Aorta (tissue), 5 donors: Measurements from ENCODE around the gene SUSD4. TPM values are rescaled to one million over a fixed set of nuclear protein-coding genes. Genes with fewer than 3 reads are reported as not detected.

Experiments
- ATAC-seq: fragments of 200-7000 bp; cut with Tn5 transposase; one replicate; pipeline ENCODE4 v1.9.1; 2022; ENCODE audit warnings: moderate library complexity; ENCODE audit not compliant: low FRiP score
- DNase-seq, 2 donors: peaks; one replicate each; pipeline ENCODE4 v3.0.0-alpha.2; 2020
- H3K27ac ChIP-seq, 2 donors: one replicate each; pipeline ENCODE4 v1.5.1; 2013; ENCODE audit warnings: low read length in 2 of 2, mild to moderate bottlenecking in 2 of 2, moderate library complexity in 2 of 2, control low read depth in 1 of 2, inconsistent platforms in 1 of 2, low read depth in 1 of 2
- H3K27me3 ChIP-seq, 2 donors: one replicate each; pipeline ENCODE4 v1.6.1; 2013; ENCODE audit warnings: control low read depth in 1 of 2, low read length in 1 of 2, mild to moderate bottlenecking in 1 of 2, moderate library complexity in 1 of 2; ENCODE audit not compliant: insufficient read depth in 2 of 2, control insufficient read depth in 1 of 2
- H3K36me3 ChIP-seq, 2 donors: one replicate each; pipeline ENCODE4 v1.6.1; 2013; ENCODE audit warnings: control low read depth in 1 of 2, low read length in 1 of 2, mild to moderate bottlenecking in 1 of 2; ENCODE audit not compliant: insufficient read depth in 2 of 2, control insufficient read depth in 1 of 2
- H3K4me1 ChIP-seq, 2 donors: one replicate each; pipeline ENCODE4 v1.6.1; 2013; ENCODE audit warnings: low read length in 2 of 2, control low read depth in 1 of 2, mild to moderate bottlenecking in 1 of 2, moderate library complexity in 1 of 2; ENCODE audit not compliant: insufficient read depth in 2 of 2, control insufficient read depth in 1 of 2
- H3K4me3 ChIP-seq, 2 donors: one replicate each; pipeline ENCODE4 v1.5.1; 2013; ENCODE audit warnings: low read length in 2 of 2, control low read depth in 1 of 2, mild to moderate bottlenecking in 1 of 2
- H3K9me3 ChIP-seq: one replicate; pipeline ENCODE4 v1.6.1; 2013; ENCODE audit warnings: mild to moderate bottlenecking, low read length; ENCODE audit not compliant: control insufficient read depth
- WGBS, 2 donors: extraction: QIAGEN DNeasy Blood & Tissue Kit; methylation state at CpG; one replicate each; pipeline ENCODE4 v1.1.7; 2013; 5-methylcytosine and 5-hydroxymethylcytosine counted together
- intact Hi-C, 2 donors: fragments of 100-400 bp; cut with DNase I; formaldehyde crosslinking; loops; one replicate each; pipeline versions ENCODE4 v1.14.2 to v1.15.0; 2022
- polyA plus RNA-seq, 2 donors: library from polyadenylated mRNA; stranded (reverse); fragments of 200-250 nt; gene quantifications; one replicate each; pipeline ENCODE4 v1.2.3, GENCODE V29; 2013
- total RNA-seq, 2 donors: library from RNA; stranded (reverse); fragmentation: NEBNext Ultra II Directional; extraction: Animal tissue kit (Norgen Biotek cat#: 25700); gene quantifications; one replicate each; pipeline ENCODE4 v1.2.1, GENCODE V29; 2021
- donor health status: healthy with polysubstance abuse.
- donor health status: Bipolar disorder and iron deficiency.
- donor health status: DM: no; HTN: no; CAD: no.
- donor health status: DM: no; HTN: no; CAD: no.
- donor health status: DM: yes; HTN: yes; CAD: no.

Gene SUSD4
- total and polyA plus RNA-seq, 4 donors = 0.46 to 0.81 (median 0.57) TPM

GRCh38 chr1:223319398-223319797, 44.6 kb downstream of the SUSD4 start:
- DNase-seq = no peak
- Histone ChIP-seq H3K9me3 (no peaks in the 10 kb centered on the region), H3K4me3 (no peak overlapping the region), H3K36me3 (no peaks in the 10 kb centered on the region), H3K4me1 (no peaks in the 10 kb centered on the region), H3K27ac (no peak overlapping the region), H3K27me3 (no peaks in the 10 kb centered on the region)
- 90 to 96% methylated on average over 3 of the region's 3 CpGs for WGBS, 2 donors
- intact Hi-C loops = no loop called here
- ATAC-seq = no peak

- Histone ChIP-seq H3K36me3 (no peaks in the 10 kb centered on the region), H3K4me1 (no peaks in the 10 kb centered on the region), H3K4me3 (no peak overlapping the region), H3K27me3 (no peaks in the 10 kb centered on the region), H3K27ac (no peak overlapping the region), H3K9me3 (no peaks in the 10 kb centered on the region)
- ATAC-seq (no peak), DNase-seq (no peak)
- WGBS, 2 donors = 94 to 95% methylated on average over 3 of the region's 3 CpGs
- intact Hi-C loops = no loop called here
Observed at GRCh38 chr1:223316082-223316481, 47.9 kb downstream of the SUSD4 start.

- H3K36me3 ChIP-seq = no peaks in the 10 kb centered on the region
- H3K9me3 ChIP-seq = no peaks in the 10 kb centered on the region
- H3K4me3 ChIP-seq = no peak overlapping the region
- no peak overlapping the region for H3K27ac ChIP-seq
- H3K4me1 ChIP-seq = no peaks in the 10 kb centered on the region
- intact Hi-C loops = no loop called here
- ATAC-seq (no peak), DNase-seq (no peak)
- WGBS, 2 donors = 96% methylated on average over 2 of the region's 2 CpGs
- H3K27me3 ChIP-seq = no peaks in the 10 kb centered on the region
Observed at GRCh38 chr1:223315665-223316064, 48.3 kb downstream of the SUSD4 start.

- Histone ChIP-seq H3K4me3 (no peak overlapping the region), H3K27me3 (no peaks in the 10 kb centered on the region), H3K9me3 (no peaks in the 10 kb centered on the region), H3K27ac (no peak overlapping the region), H3K4me1 (no peaks in the 10 kb centered on the region), H3K36me3 (no peaks in the 10 kb centered on the region)
- intact Hi-C loops = no loop called here
- DNase-seq (no peak), ATAC-seq (no peak)
Observed at GRCh38 chr1:223313415-223313754, 50.6 kb downstream of the SUSD4 start.

GRCh38 chr1:223312705-223313414, 51.1 kb downstream of the SUSD4 start:
- no peak for DNase-seq
- H3K9me3 ChIP-seq = no peaks in the 10 kb centered on the region
- intact Hi-C loops = no loop called here
- H3K4me1 ChIP-seq = no peaks in the 10 kb centered on the region
- no peak overlapping the region for H3K27ac ChIP-seq
- ATAC-seq = no peak
- no peaks in the 10 kb centered on the region for H3K27me3 ChIP-seq
- H3K36me3 ChIP-seq = no peaks in the 10 kb centered on the region
- 40 to 43% methylated on average over 5 of the region's 5 CpGs for WGBS, 2 donors
- H3K4me3 ChIP-seq = no peak overlapping the region

- no peaks in the 10 kb centered on the region for H3K9me3 ChIP-seq
- no peak overlapping the region for H3K4me3 ChIP-seq
- no peaks in the 10 kb centered on the region for H3K4me1 ChIP-seq
- no peak for DNase-seq
- intact Hi-C loops = no loop called here
- no peak for ATAC-seq
- no peaks in the 10 kb centered on the region for H3K27me3 ChIP-seq
- H3K27ac ChIP-seq = no peak overlapping the region
- WGBS, 2 donors = 90 to 96% methylated on average over 2 of the region's 2 CpGs
- no peaks in the 10 kb centered on the region for H3K36me3 ChIP-seq
Observed at GRCh38 chr1:223312273-223312672, 51.7 kb downstream of the SUSD4 start.

GRCh38 chr1:223311826-223312225, 52.1 kb downstream of the SUSD4 start:
- DNase-seq (no peak), ATAC-seq (no peak)
- Histone ChIP-seq H3K4me3 (no peak overlapping the region), H3K9me3 (no peaks in the 10 kb centered on the region), H3K36me3 (no peaks in the 10 kb centered on the region), H3K27ac (no peak overlapping the region), H3K27me3 (no peaks in the 10 kb centered on the region), H3K4me1 (no peaks in the 10 kb centered on the region)
- WGBS, 2 donors = 84 to 88% methylated on average over 3 of the region's 3 CpGs
- intact Hi-C loops = no loop called here

GRCh38 chr1:223308136-223308535, 55.8 kb downstream of the SUSD4 start:
- no peak for DNase-seq
- no peaks in the 10 kb centered on the region for H3K4me1 ChIP-seq

GRCh38 chr1:223307544-223307943, 56.4 kb downstream of the SUSD4 start:
- Histone ChIP-seq H3K27ac (no peak overlapping the region), H3K36me3 (no peaks in the 10 kb centered on the region), H3K9me3 (no peaks in the 10 kb centered on the region), H3K4me1 (no peaks in the 10 kb centered on the region), H3K4me3 (no peak overlapping the region), H3K27me3 (no peaks in the 10 kb centered on the region)
- 80 to 93% methylated on average over 5 of the region's 5 CpGs for WGBS, 2 donors
- intact Hi-C loops = no loop called here
- DNase-seq (no peak), ATAC-seq (no peak)

More at GRCh38 chr1:223308136-223308535, 55.8 kb downstream of the SUSD4 start:
- Histone ChIP-seq H3K4me3 (no peak overlapping the region), H3K36me3 (no peaks in the 10 kb centered on the region), H3K27ac (no peak overlapping the region), H3K27me3 (no peaks in the 10 kb centered on the region), H3K9me3 (no peaks in the 10 kb centered on the region)
- WGBS, 2 donors = 70 to 85% methylated on average over 2 of the region's 2 CpGs
- intact Hi-C loops = no loop called here
- no peak for ATAC-seq
